GM18951 (cell line): ENCODE results near the gene ISLR.

ENCODE experiments used
- POLR2A ChIP-seq: IDR thresholded peaks from 4 replicates; pipeline ENCODE4 v1.6.1; 2011; ENCODE audit warnings: mild to moderate bottlenecking; ENCODE audit not compliant: insufficient read length, insufficient read depth; ENCODE audit errors: extremely low read depth
- in situ Hi-C: fragments of 300-500 bp; cut with MboI; formaldehyde crosslinking; loops from one replicate; pipeline ENCODE4 v1.12.0; 2022; ENCODE audit warnings: low sequenced_read_pairs, mixed read lengths, inconsistent platforms; ENCODE audit not compliant: unreplicated experiment

Gene ISLR

GRCh38 chr15:74184582-74185091, 11.1 kb downstream of the ISLR start:
- no peak for TF ChIP-seq POLR2A
- in situ Hi-C loops = no loop called here

GRCh38 chr15:74185710-74186348, 12.3 kb downstream of the ISLR start:
- no peak for TF ChIP-seq POLR2A
- in situ Hi-C loops = no loop called here

GRCh38 chr15:74188216-74188615, 14.7 kb downstream of the ISLR start:
- no peak for TF ChIP-seq POLR2A
- in situ Hi-C loops = no loop called here

GRCh38 chr15:74191798-74192197, 18.3 kb downstream of the ISLR start:
- in situ Hi-C loops = no loop called here
- no peak for TF ChIP-seq POLR2A

- TF ChIP-seq POLR2A = no peak
- in situ Hi-C loops = no loop called here
Measured at GRCh38 chr15:74192751-74193150, 19.2 kb downstream of the ISLR start.

GRCh38 chr15:74193299-74193718, 19.8 kb downstream of the ISLR start:
- no peak for TF ChIP-seq POLR2A
- in situ Hi-C loops = no loop called here

GRCh38 chr15:74193905-74194304, 20.4 kb downstream of the ISLR start:
- in situ Hi-C loops = no loop called here
- TF ChIP-seq POLR2A = no peak

- in situ Hi-C loops = no loop called here
- no peak for TF ChIP-seq POLR2A
Measured at GRCh38 chr15:74194572-74195559, 21.4 kb downstream of the ISLR start.

GRCh38 chr15:74196175-74196574, 22.7 kb downstream of the ISLR start:
- TF ChIP-seq POLR2A = no peak
- in situ Hi-C loops = no loop called here

- in situ Hi-C loops = no loop called here
Measured at GRCh38 chr15:74197176-74197965, 23.9 kb downstream of the ISLR start.

GRCh38 chr15:74199297-74199652, 25.8 kb downstream of the ISLR start:
- no peak for TF ChIP-seq POLR2A
- in situ Hi-C loops = no loop called here

More at GRCh38 chr15:74197176-74197965, 23.9 kb downstream of the ISLR start:
- no peak for TF ChIP-seq POLR2A

- in situ Hi-C loops = no loop called here
- TF ChIP-seq POLR2A = no peak
Measured at GRCh38 chr15:74200412-74200815, 26.9 kb downstream of the ISLR start.

- TF ChIP-seq POLR2A = no peak
- in situ Hi-C loops = no loop called here
Measured at GRCh38 chr15:74200871-74201419, 27.4 kb downstream of the ISLR start.
